Panc1 (cell line): ENCODE measurements around the gene CCDC144A. TPM values are rescaled to one million over a fixed set of nuclear protein-coding genes. Genes with fewer than 3 reads are reported as not detected.
"Not testable (repeated sequence)": the region's sequence is repeated elsewhere in the genome, so short reads cannot be mapped to it uniquely, and the experiment has no call there.

Source experiments
- ATAC-seq: fragments of 200-7000 bp; cut with Tn5 transposase; 2 replicates; pipeline ENCODE4 v1.9.1; 2020; ENCODE audit warnings: mild to moderate bottlenecking, moderate library complexity
- BruUV-seq: library from RNA; stranded (reverse); fragments of 400-500 nt; replicated peaks from 2 replicates; lab custom pipeline; 2021; lab: Mats Ljungman, UMichigan
- CTCF ChIA-PET: fragments of 300-600 bp; sonication (Branson Sonifier 250); formaldehyde crosslinking; loops from one replicate; lab custom pipeline; 2022; ENCODE audit warnings: antibody characterized with exemption; lab: Charles Lee
- POLR2A ChIA-PET: fragments of 300-600 bp; sonication (Branson Sonifier 250); formaldehyde crosslinking; loops from one replicate; lab custom pipeline; 2022; ENCODE audit warnings: antibody characterized with exemption; lab: Charles Lee
- DNase-seq: peaks from one replicate; pipeline ENCODE4 v3.0.0-alpha.2; 2010; ENCODE audit warnings: low read depth, low spot score
- H3K27ac ChIP-seq: 2 replicates; pipeline ENCODE4 v1.5.1; 2011; ENCODE audit warnings: mild to moderate bottlenecking, low read length, inconsistent platforms
- H3K27me3 ChIP-seq: fragments of 200-500 bp; sonication (Bioruptor generic); 2 replicates; pipeline ENCODE4 v1.6.0; 2014; ENCODE audit warnings: low read length, inconsistent platforms; ENCODE audit not compliant: control insufficient read depth, insufficient read depth
- H3K36me3 ChIP-seq: fragments of 200-500 bp; sonication (Bioruptor generic); 2 replicates; pipeline ENCODE4 v1.5.1; 2014; ENCODE audit warnings: inconsistent platforms, mild to moderate bottlenecking, low read length, moderate library complexity; ENCODE audit not compliant: control insufficient read depth, insufficient read depth
- H3K4me1 ChIP-seq: 2 replicates; pipeline ENCODE4 v1.5.1; 2011; ENCODE audit warnings: inconsistent platforms, mild to moderate bottlenecking, low read length, moderate library complexity; ENCODE audit not compliant: control insufficient read depth, insufficient read depth
- H3K4me3 ChIP-seq, 2 experiments: 2 replicates each; pipeline ENCODE4 v1.5.1; 2011 to 2012; ENCODE audit warnings: low read depth in 2 of 2, low read length in 2 of 2, mild to moderate bottlenecking in 2 of 2, inconsistent platforms in 1 of 2, moderate library complexity in 1 of 2
- H3K9me3 ChIP-seq: fragments of 200-500 bp; sonication (Bioruptor generic); 2 replicates; pipeline ENCODE4 v1.5.1; 2014; ENCODE audit warnings: low read depth, mild to moderate bottlenecking, inconsistent platforms, low read length, moderate library complexity; ENCODE audit not compliant: control insufficient read depth, insufficient read depth
- CTCF ChIP-seq: fragments of 450-650 bp; IDR thresholded peaks from 2 replicates; pipeline ENCODE4 v1.5.1; 2017; ENCODE audit warnings: mild to moderate bottlenecking
- POLR2AphosphoS5 ChIP-seq: IDR thresholded peaks from 2 replicates; pipeline ENCODE4 v1.6.1; 2012; ENCODE audit warnings: mild to moderate bottlenecking, low read depth, low read length, moderate library complexity
- SIN3A ChIP-seq: IDR thresholded peaks from 2 replicates; pipeline ENCODE4 v1.6.1; 2012; ENCODE audit warnings: low read depth, mild to moderate bottlenecking, low read length, moderate library complexity, borderline replicate concordance; ENCODE audit not compliant: insufficient read depth
- TCF7L2 ChIP-seq: IDR thresholded peaks from 2 replicates; pipeline ENCODE4 v1.6.1; 2011; ENCODE audit warnings: mild to moderate bottlenecking, low read depth, low read length, inconsistent platforms
- in situ Hi-C: cut with HindIII; loops from 2 replicates; pipeline ENCODE4 v1.10.0; 2016; ENCODE audit warnings: low sequenced_read_pairs, low pct_unique_long_range_greater_than_20kb
- intact Hi-C: fragments of 100-400 bp; cut with micrococcal nuclease; formaldehyde crosslinking; loops from one replicate; pipeline ENCODE4 v1.10.0; 2022; ENCODE audit not compliant: unreplicated experiment
- total RNA-seq: library from RNA; stranded (reverse); gene quantifications from one replicate; pipeline ENCODE4 v1.2.1, GENCODE V29; 2021; ENCODE audit not compliant: unreplicated experiment
- TF ChIP-seq, protein P1 (sequence below), 2 experiments: IDR thresholded peaks; 2 replicates each; pipeline ENCODE4 v1.6.1; 2011 to 2012; ENCODE audit warnings: low read depth in 2 of 2, control low read depth in 1 of 2, low read length in 1 of 2, mild to moderate bottlenecking in 1 of 2, moderate library complexity in 1 of 2; ENCODE audit not compliant: insufficient read depth in 1 of 2

The CCDC144A gene
- total RNA-seq, 1 experiment from 2014 or later = 0.57 TPM

GRCh38 chr17:16817201-16817600 lies 127.2 kb downstream of the CCDC144A start:
- no peak overlapping the region for H3K27ac ChIP-seq
- no peak overlapping the region for H3K4me3 ChIP-seq
- TF ChIP-seq CTCF = no peak
- TF ChIP-seq SIN3A = no peak
- TF ChIP-seq TCF7L2 = no peak
- TF ChIP-seq, protein P1, sequence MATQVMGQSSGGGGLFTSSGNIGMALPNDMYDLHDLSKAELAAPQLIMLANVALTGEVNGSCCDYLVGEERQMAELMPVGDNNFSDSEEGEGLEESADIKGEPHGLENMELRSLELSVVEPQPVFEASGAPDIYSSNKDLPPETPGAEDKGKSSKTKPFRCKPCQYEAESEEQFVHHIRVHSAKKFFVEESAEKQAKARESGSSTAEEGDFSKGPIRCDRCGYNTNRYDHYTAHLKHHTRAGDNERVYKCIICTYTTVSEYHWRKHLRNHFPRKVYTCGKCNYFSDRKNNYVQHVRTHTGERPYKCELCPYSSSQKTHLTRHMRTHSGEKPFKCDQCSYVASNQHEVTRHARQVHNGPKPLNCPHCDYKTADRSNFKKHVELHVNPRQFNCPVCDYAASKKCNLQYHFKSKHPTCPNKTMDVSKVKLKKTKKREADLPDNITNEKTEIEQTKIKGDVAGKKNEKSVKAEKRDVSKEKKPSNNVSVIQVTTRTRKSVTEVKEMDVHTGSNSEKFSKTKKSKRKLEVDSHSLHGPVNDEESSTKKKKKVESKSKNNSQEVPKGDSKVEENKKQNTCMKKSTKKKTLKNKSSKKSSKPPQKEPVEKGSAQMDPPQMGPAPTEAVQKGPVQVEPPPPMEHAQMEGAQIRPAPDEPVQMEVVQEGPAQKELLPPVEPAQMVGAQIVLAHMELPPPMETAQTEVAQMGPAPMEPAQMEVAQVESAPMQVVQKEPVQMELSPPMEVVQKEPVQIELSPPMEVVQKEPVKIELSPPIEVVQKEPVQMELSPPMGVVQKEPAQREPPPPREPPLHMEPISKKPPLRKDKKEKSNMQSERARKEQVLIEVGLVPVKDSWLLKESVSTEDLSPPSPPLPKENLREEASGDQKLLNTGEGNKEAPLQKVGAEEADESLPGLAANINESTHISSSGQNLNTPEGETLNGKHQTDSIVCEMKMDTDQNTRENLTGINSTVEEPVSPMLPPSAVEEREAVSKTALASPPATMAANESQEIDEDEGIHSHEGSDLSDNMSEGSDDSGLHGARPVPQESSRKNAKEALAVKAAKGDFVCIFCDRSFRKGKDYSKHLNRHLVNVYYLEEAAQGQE (IDR thresholded peaks at IDR 0.05; ENCODE audit: insufficient read depth in 1 of 2, low read depth in 2 of 2, low read length in 1 of 2) = no peak
- TF ChIP-seq POLR2AphosphoS5 = no peak
- DNase-seq = no peak
- no TSS peak for BruUV-seq
- ChIA-PET CTCF (no interaction called here), POLR2A (no interaction called here)
- H3K4me1 ChIP-seq = no peaks in the 10 kb centered on the region
- H3K27me3 ChIP-seq = no peaks in the 10 kb centered on the region
- intact Hi-C loops = no loop called here
- in situ Hi-C loops = no loop called here
- H3K36me3 ChIP-seq = no peaks in the 10 kb centered on the region; the same call in 1 of the 2 replicates
- ATAC-seq = no peak
- H3K9me3 ChIP-seq = no peaks in the 10 kb centered on the region

DNA sequence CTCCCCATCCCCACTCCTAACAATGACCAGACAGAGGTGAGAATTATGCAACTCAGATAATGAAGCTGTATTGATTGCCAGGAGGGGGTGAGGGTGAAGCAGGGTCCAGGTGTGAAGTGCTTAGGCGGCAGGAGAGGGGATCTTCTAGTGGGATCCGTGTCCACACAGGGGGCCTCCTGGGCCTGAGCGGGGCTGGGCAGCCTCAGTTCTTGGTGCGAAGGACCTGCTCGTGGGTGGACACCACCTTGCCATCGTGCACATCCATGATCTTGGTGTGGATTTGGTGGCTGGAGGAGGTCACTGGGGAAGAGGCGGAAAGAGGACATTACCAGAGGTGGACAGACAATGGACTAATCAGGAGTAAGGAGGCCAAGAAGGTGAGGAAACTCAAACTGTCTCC lies 127.9 kb downstream of the CCDC144A start:
- BruUV-seq, H3K27ac ChIP-seq, H3K9me3 ChIP-seq, in situ Hi-C loops, intact Hi-C loops, H3K4me3 ChIP-seq, H3K27me3 ChIP-seq, H3K36me3 ChIP-seq, POLR2A ChIA-PET, ATAC-seq, H3K4me1 ChIP-seq, DNase-seq, CTCF ChIA-PET: not testable (repeated sequence)

GRCh38 chr17:16818340-16818739 lies 128.3 kb downstream of the CCDC144A start:
- Histone ChIP-seq H3K9me3 (no peaks in the 10 kb centered on the region), H3K4me1 (no peaks in the 10 kb centered on the region), H3K27ac (no peak overlapping the region), H3K36me3 (no peaks in the 10 kb centered on the region; the same call in 1 of the 2 replicates), H3K4me3 (no peak overlapping the region), H3K27me3 (no peaks in the 10 kb centered on the region)
- in situ Hi-C loops (no loop called here), intact Hi-C loops (no loop called here)
- no TSS peak for BruUV-seq
- POLR2A ChIA-PET = no interaction called here
- CTCF ChIA-PET = no interaction called here
- no peak for TF ChIP-seq TCF7L2
- TF ChIP-seq CTCF = no peak
- TF ChIP-seq, protein P1 (IDR thresholded peaks at IDR 0.05; ENCODE audit: insufficient read depth in 1 of 2, low read depth in 2 of 2, low read length in 1 of 2) = no peak
- TF ChIP-seq SIN3A = no peak
- TF ChIP-seq POLR2AphosphoS5 = no peak
- ATAC-seq (no peak), DNase-seq (no peak)
